Measurements from ENCODE around the gene HIGD1B. TPM values are rescaled to one million over a fixed set of nuclear protein-coding genes. Genes with fewer than 3 reads are reported as not detected.

The HIGD1B gene
- total RNA-seq, 2 experiments from 2014 or later: not detected

GRCh38 chr17:44887971-44888954 lies 40.6 kb downstream of the HIGD1B start:
- ChIA-PET CTCF (no interaction called here), POLR2A (no interaction called here)

GRCh38 chr17:44889003-44889402 lies 41.3 kb downstream of the HIGD1B start:
- ChIA-PET POLR2A (no interaction called here), CTCF (interaction anchor here (1.1 kb wide), 1 partner anchor 8 kb away, joined by 4 read pairs; no protein-coding TSS in a partner anchor)
- H3K4me1 Mint-ChIP-seq: peaks cover 15% of the 10 kb centered on the region

More at GRCh38 chr17:44887971-44888954, 40.6 kb downstream of the HIGD1B start:
- H3K4me1 Mint-ChIP-seq: peaks cover 13% of the 10 kb centered on the region
- no peak overlapping the region for H3K27ac Mint-ChIP-seq
- peak; percentile 15 for DNase-seq
- no peaks in the 10 kb centered on the region for H3K9me3 Mint-ChIP-seq
- no peaks in the 10 kb centered on the region for H3K27me3 Mint-ChIP-seq
- H3K4me3 Mint-ChIP-seq: no peak overlapping the region
- H3K36me3 Mint-ChIP-seq (ENCODE audit: low read depth): peaks cover 30% of the 10 kb centered on the region

GRCh38 chr17:44892250-44892649 lies 44.6 kb downstream of the HIGD1B start:
- ChIA-PET CTCF (interaction anchor here (1.2 to 1.8 kb wide), 3 partner anchors 15 to 130 kb away, joined by 3 to 4 read pairs (median 3); no protein-coding TSS in a partner anchor), POLR2A (no interaction called here)
- Mint-ChIP-seq H3K27me3 (no peaks in the 10 kb centered on the region), H3K27ac (no peak overlapping the region), H3K4me3 (no peak overlapping the region), H3K9me3 (no peaks in the 10 kb centered on the region), H3K36me3 (ENCODE audit: low read depth) (peaks cover 18% of the 10 kb centered on the region), H3K4me1 (peaks cover 16% of the 10 kb centered on the region)
- DNase-seq: no peak

More at GRCh38 chr17:44889003-44889402, 41.3 kb downstream of the HIGD1B start:
- no peak for DNase-seq
- Mint-ChIP-seq H3K36me3 (ENCODE audit: low read depth) (peaks cover 28% of the 10 kb centered on the region), H3K4me3 (no peak overlapping the region), H3K27ac (no peak overlapping the region), H3K27me3 (no peaks in the 10 kb centered on the region), H3K9me3 (no peaks in the 10 kb centered on the region)

- ChIA-PET POLR2A (no interaction called here), CTCF (interaction anchor here (0.5 to 1.4 kb wide), 4 partner anchors 16 to 285 kb away, joined by 3 to 4 read pairs (median 3); no protein-coding TSS in a partner anchor)
- Mint-ChIP-seq H3K27me3 (no peaks in the 10 kb centered on the region), H3K4me1 (peaks cover 23% of the 10 kb centered on the region), H3K9me3 (no peaks in the 10 kb centered on the region), H3K27ac (no peak overlapping the region), H3K36me3 (ENCODE audit: low read depth) (peaks cover 22% of the 10 kb centered on the region), H3K4me3 (no peak overlapping the region)
- DNase-seq: no peak
These were observed 47.0 kb downstream of the HIGD1B start for GRCh38 chr17:44894642-44895041.

- peaks cover 12% of the 10 kb centered on the region for H3K36me3 Mint-ChIP-seq (ENCODE audit: low read depth)
- DNase-seq: peak; percentile 34
- H3K27me3 Mint-ChIP-seq: peaks cover 6% of the 10 kb centered on the region
- H3K4me3 Mint-ChIP-seq: peak overlapping the region; percentile 93
- CTCF ChIA-PET: interaction anchor here (0.9 to 2.1 kb wide), 8 partner anchors 11 to 250 kb away, joined by 3 to 8 read pairs (median 3); partner anchors contain the start of genes ACBD4 and HEXIM1
- POLR2A ChIA-PET: no interaction called here
- H3K9me3 Mint-ChIP-seq: no peaks in the 10 kb centered on the region
- peak overlapping the region; percentile 99 for H3K27ac Mint-ChIP-seq
- H3K4me1 Mint-ChIP-seq: peaks cover 23% of the 10 kb centered on the region
These were observed 51.0 kb downstream of the HIGD1B start for GRCh38 chr17:44898768-44899073.

GRCh38 chr17:44899074-44899782 lies 51.5 kb downstream of the HIGD1B start, which contains the start of gene EFTUD2:
EFTUD2 (minus strand) TSS chr17:44899445; CDS start chr17:44894521, 4,924 bp downstream.
- Mint-ChIP-seq H3K27me3 (peaks cover 6% of the 10 kb centered on the region), H3K4me3 (peak within 1 kb of the TSS; percentile 93), H3K9me3 (no peaks in the 10 kb centered on the region), H3K27ac (peak within 1 kb of the TSS; percentile 99), H3K4me1 (peaks cover 23% of the 10 kb centered on the region), H3K36me3 (ENCODE audit: low read depth) (peaks cover 10% of the 10 kb centered on the region)
- POLR2A ChIA-PET: no interaction called here
- CTCF ChIA-PET: interaction anchor here (0.7 to 2.1 kb wide), 9 partner anchors 10 to 250 kb away, joined by 3 to 8 read pairs (median 3); partner anchors contain the start of genes ACBD4 and HEXIM1
- peak; percentile 92 for DNase-seq

Other genes starting within 250 kb of the HIGD1B start
- gene MEIOC, start 191.4 kb upstream of the HIGD1B start, total RNA-seq: under 1 TPM; 0.22 to 0.46 TPM
- gene CCDC43, start 158.1 kb upstream of the HIGD1B start, total RNA-seq: 10 to 100 TPM; 25.5 to 26.8 TPM
- gene DBF4B, start 139.2 kb upstream of the HIGD1B start, total RNA-seq: 10 to 100 TPM; 26.2 to 32.9 TPM
- under 1 TPM; 0.25 to 0.35 TPM for gene ADAM11, start 88.9 kb upstream of the HIGD1B start, total RNA-seq
- 1 to 10 TPM in 1 of 2 experiments, under 1 TPM in 1; 0.79 to 1.1 TPM for gene GJC1, start 17.6 kb upstream of the HIGD1B start, total RNA-seq
- 100 to 1,000 TPM; 133 to 145 TPM for gene EFTUD2, start 51.6 kb downstream of the HIGD1B start, total RNA-seq
- gene GFAP, start 67.6 kb downstream of the HIGD1B start, total RNA-seq: not detected
- 100 to 1,000 TPM; 107 to 109 TPM for gene KIF18B, start 99.9 kb downstream of the HIGD1B start, total RNA-seq
- gene C1QL1, start 120.4 kb downstream of the HIGD1B start, total RNA-seq: under 1 TPM; 0.67 to 0.77 TPM
- 10 to 100 TPM; 36.5 to 38.6 TPM for gene DCAKD, start 203.7 kb downstream of the HIGD1B start, total RNA-seq
- 100 to 1,000 TPM; 118 to 138 TPM for gene NMT1, start 213.4 kb downstream of the HIGD1B start, total RNA-seq